Measurements from ENCODE around the gene DAAM2. TPM values are rescaled to one million over a fixed set of nuclear protein-coding genes. Genes with fewer than 3 reads are reported as not detected.

DAAM2 gene
- total RNA-seq, 1 experiment from 2014 or later, result 4.8 TPM

DNA sequence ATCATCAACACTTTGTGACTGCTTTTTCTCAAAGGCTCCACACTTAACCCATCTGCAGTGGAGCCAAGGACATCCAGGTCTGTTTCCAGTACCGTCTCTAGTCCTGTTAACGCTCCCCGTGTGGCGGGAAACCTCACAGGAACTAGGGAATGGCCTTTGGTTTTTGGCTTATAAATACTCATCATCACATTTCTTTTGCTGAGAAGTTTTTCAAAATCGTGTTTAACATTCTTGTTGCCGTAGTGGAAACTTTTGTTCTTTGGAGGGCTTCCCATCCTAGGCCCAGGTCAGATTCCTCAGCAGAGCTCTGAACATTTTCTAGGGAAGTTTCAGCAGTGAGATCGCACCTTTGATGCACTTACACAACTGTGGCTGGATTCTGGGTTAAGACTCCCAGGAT is 24.6 kb downstream of the DAAM2 start:
- POLR2A ChIA-PET (ENCODE audit: low non-redundant PET), result no interaction called here
- Histone ChIP-seq H3K27me3 (replicated peaks; ENCODE audit: insufficient read depth, low read depth, low read length, poor library complexity) (no peaks in the 10 kb centered on the region), H3K4me1 (ENCODE audit: insufficient read depth, low read length, poor library complexity, severe bottlenecking) (no peaks in the 10 kb centered on the region), H3K4me3 (ENCODE audit: low read depth, low read length, poor library complexity, severe bottlenecking) (no peak overlapping the region), H3K27ac (ENCODE audit: low read depth, low read length, poor library complexity, severe bottlenecking) (no peak overlapping the region), H3K36me3 (ENCODE audit: insufficient read depth, low read length, poor library complexity, severe bottlenecking) (no peaks in the 10 kb centered on the region), H3K9me3 (ENCODE audit: low read depth, low read length, poor library complexity, severe bottlenecking) (no peaks in the 10 kb centered on the region)
- CTCF ChIA-PET, result no interaction called here
- no TSS peak for BruUV-seq (replicated peaks)
- DNase-seq (ENCODE audit: low spot score), result no peak
- intact Hi-C loops (cut with micrococcal nuclease; ENCODE audit: unreplicated experiment), result no loop called here
- TF ChIP-seq, protein P1, sequence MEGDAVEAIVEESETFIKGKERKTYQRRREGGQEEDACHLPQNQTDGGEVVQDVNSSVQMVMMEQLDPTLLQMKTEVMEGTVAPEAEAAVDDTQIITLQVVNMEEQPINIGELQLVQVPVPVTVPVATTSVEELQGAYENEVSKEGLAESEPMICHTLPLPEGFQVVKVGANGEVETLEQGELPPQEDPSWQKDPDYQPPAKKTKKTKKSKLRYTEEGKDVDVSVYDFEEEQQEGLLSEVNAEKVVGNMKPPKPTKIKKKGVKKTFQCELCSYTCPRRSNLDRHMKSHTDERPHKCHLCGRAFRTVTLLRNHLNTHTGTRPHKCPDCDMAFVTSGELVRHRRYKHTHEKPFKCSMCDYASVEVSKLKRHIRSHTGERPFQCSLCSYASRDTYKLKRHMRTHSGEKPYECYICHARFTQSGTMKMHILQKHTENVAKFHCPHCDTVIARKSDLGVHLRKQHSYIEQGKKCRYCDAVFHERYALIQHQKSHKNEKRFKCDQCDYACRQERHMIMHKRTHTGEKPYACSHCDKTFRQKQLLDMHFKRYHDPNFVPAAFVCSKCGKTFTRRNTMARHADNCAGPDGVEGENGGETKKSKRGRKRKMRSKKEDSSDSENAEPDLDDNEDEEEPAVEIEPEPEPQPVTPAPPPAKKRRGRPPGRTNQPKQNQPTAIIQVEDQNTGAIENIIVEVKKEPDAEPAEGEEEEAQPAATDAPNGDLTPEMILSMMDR (conservative IDR thresholded peaks at IDR 0.05; ENCODE audit: low read depth, low read length), result no peak
- no peak for TF ChIP-seq EZH2 (IDR thresholded peaks at IDR 0.05; ENCODE audit: borderline replicate concordance, low read depth, low read length, poor library complexity, severe bottlenecking)

DNA sequence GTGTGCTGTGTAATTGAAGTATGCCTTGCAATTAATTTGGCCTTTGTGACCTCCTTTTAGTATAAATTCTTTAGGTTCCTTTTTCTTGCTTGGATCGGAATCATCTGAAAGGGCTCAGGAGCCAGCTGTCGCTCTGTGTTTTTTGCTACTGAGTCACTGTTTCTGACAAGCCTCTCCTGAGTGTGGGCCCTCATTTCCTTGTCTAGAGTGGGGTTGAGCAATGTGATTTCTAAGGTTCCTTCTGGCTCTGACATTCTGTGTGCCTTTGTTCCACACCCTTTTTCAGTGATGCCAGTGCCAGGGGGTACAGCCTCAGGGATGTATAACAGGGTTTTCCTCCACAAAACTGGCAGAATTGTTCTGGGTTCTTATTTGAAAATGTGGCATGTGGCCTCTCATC is 26.5 kb downstream of the DAAM2 start:
- no peaks in the 10 kb centered on the region for H3K27me3 ChIP-seq (replicated peaks; ENCODE audit: insufficient read depth, low read depth, low read length, poor library complexity)
- no peaks in the 10 kb centered on the region for H3K4me1 ChIP-seq (ENCODE audit: insufficient read depth, low read length, poor library complexity, severe bottlenecking)
- POLR2A ChIA-PET (ENCODE audit: low non-redundant PET), result no interaction called here
- no peaks in the 10 kb centered on the region for H3K9me3 ChIP-seq (ENCODE audit: low read depth, low read length, poor library complexity, severe bottlenecking)
- no TSS peak for BruUV-seq (replicated peaks)
- H3K36me3 ChIP-seq (ENCODE audit: insufficient read depth, low read length, poor library complexity, severe bottlenecking), result no peaks in the 10 kb centered on the region
- TF ChIP-seq, protein P1 (conservative IDR thresholded peaks at IDR 0.05; ENCODE audit: low read depth, low read length), result no peak
- TF ChIP-seq EZH2 (IDR thresholded peaks at IDR 0.05; ENCODE audit: borderline replicate concordance, low read depth, low read length, poor library complexity, severe bottlenecking), result no peak
- intact Hi-C loops (cut with micrococcal nuclease; ENCODE audit: unreplicated experiment), result no loop called here
- CTCF ChIA-PET, result no interaction called here
- H3K4me3 ChIP-seq (ENCODE audit: low read depth, low read length, poor library complexity, severe bottlenecking), result no peak overlapping the region
- DNase-seq (ENCODE audit: low spot score), result no peak
- H3K27ac ChIP-seq (ENCODE audit: low read depth, low read length, poor library complexity, severe bottlenecking), result no peak overlapping the region

DNA sequence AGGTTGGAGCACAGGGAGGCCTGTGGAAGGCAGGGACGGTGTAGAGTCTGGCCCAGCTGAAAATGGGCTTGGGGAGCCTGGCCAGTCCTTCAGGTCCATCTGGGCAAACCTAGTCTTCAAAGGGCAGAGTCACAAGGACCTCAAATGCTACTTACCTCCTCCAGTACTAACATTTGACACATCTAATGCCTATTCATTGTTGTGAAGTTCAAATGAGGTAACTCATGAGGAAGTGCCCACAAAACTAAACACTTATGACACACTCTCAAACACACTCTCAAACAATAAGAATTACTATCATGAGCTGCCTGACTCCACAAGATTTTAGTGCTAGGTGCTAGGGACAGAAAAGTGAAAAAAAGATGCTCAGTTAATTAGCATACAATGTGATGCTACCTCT is 27.1 kb downstream of the DAAM2 start:
- Histone ChIP-seq H3K27ac (ENCODE audit: low read depth, low read length, poor library complexity, severe bottlenecking) (no peak overlapping the region), H3K27me3 (replicated peaks; ENCODE audit: insufficient read depth, low read depth, low read length, poor library complexity) (no peaks in the 10 kb centered on the region), H3K4me1 (ENCODE audit: insufficient read depth, low read length, poor library complexity, severe bottlenecking) (no peaks in the 10 kb centered on the region), H3K36me3 (ENCODE audit: insufficient read depth, low read length, poor library complexity, severe bottlenecking) (no peaks in the 10 kb centered on the region), H3K9me3 (ENCODE audit: low read depth, low read length, poor library complexity, severe bottlenecking) (no peaks in the 10 kb centered on the region), H3K4me3 (ENCODE audit: low read depth, low read length, poor library complexity, severe bottlenecking) (no peak overlapping the region)
- CTCF ChIA-PET, result no interaction called here
- intact Hi-C loops (cut with micrococcal nuclease; ENCODE audit: unreplicated experiment), result no loop called here
- TF ChIP-seq, protein P1 (conservative IDR thresholded peaks at IDR 0.05; ENCODE audit: low read depth, low read length), result no peak
- no peak for TF ChIP-seq EZH2 (IDR thresholded peaks at IDR 0.05; ENCODE audit: borderline replicate concordance, low read depth, low read length, poor library complexity, severe bottlenecking)
- DNase-seq (ENCODE audit: low spot score), result no peak
- POLR2A ChIA-PET (ENCODE audit: low non-redundant PET), result no interaction called here
- BruUV-seq (replicated peaks), result no TSS peak

Measured in A673 (cell line).